A549 (cell line): ENCODE measurements around the gene ZNF407.

Experiments
- BHLHE40 ChIP-seq: IDR thresholded peaks from 2 replicates; pipeline ENCODE4 v1.6.1; 2012; ENCODE audit warnings: low read depth, low read length, inconsistent platforms
- CTCF ChIP-seq: fragments of >200 bp; sonication (Bioruptor Twin); formaldehyde crosslinking; IDR thresholded peaks from 3 replicates; pipeline ENCODE4 v1.5.1; 2016
- MAFK ChIP-seq: fragments of 450-650 bp; IDR thresholded peaks from 2 replicates; pipeline ENCODE4 v1.6.1; 2014; ENCODE audit not compliant: partially characterized antibody
- NR3C1 ChIP-seq: fragments of >200 bp; sonication (Bioruptor Twin); formaldehyde crosslinking; IDR thresholded peaks from 3 replicates; pipeline ENCODE4 v1.6.1; 2017
- POLR2A ChIP-seq: IDR thresholded peaks from 2 replicates; pipeline ENCODE4 v1.6.1; 2012; ENCODE audit warnings: mild to moderate bottlenecking, low read length
- RAD21 ChIP-seq, 2 experiments: fragments of >200 bp in 1 of 2; sonication (Bioruptor Twin) in 1 of 2; formaldehyde crosslinking in 1 of 2; IDR thresholded peaks in 1 of 2; conservative IDR thresholded peaks in 1 of 2; 2 replicates in 1 of 2; 3 replicates in 1 of 2; pipeline ENCODE4 v1.6.1; 2012 to 2018; ENCODE audit warnings: inconsistent platforms in 1 of 2
- RFX5 ChIP-seq: fragments of 450-650 bp; IDR thresholded peaks from 2 replicates; pipeline ENCODE4 v1.7.1; 2014; ENCODE audit warnings: antibody characterized with exemption, mild to moderate bottlenecking, moderate library complexity
- SMC3 ChIP-seq: fragments of >200 bp; sonication (Bioruptor Twin); formaldehyde crosslinking; IDR thresholded peaks from 3 replicates; pipeline ENCODE4 v1.6.1; 2018; ENCODE audit warnings: inconsistent platforms
- SREBF2 ChIP-seq: fragments of 450-650 bp; IDR thresholded peaks from 2 replicates; pipeline ENCODE4 v1.6.1; 2014; ENCODE audit warnings: mild to moderate bottlenecking, moderate library complexity

- TF ChIP-seq CTCF (no peak), POLR2A (no peak), SREBF2 (no peak), NR3C1 (no peak), SMC3 (no peak), RFX5 (no peak), RAD21 (conservative IDR thresholded peaks at IDR 0.05 in 1 of 2, IDR thresholded peaks at IDR 0.05 in 1 of 2) (no peak), MAFK (no peak), BHLHE40 (no peak)
Observed at GRCh38 chr18:75075429-75075841, 477.8 kb downstream of the ZNF407 start.
